Activated CD4-positive, CD25-positive, alpha-beta regulatory T cell treated with anti-CD3 and anti-CD28 coated beads, Interleukin-2, amount 50 U/mL, for 16 hours (primary cell): ENCODE measurements around the gene TOX3.

Source experiments
- DNase-seq: peaks from one replicate; pipeline ENCODE4 v3.0.0-alpha.2; 2020; ENCODE audit warnings: low read depth, low spot score

TOX3 gene

DNA sequence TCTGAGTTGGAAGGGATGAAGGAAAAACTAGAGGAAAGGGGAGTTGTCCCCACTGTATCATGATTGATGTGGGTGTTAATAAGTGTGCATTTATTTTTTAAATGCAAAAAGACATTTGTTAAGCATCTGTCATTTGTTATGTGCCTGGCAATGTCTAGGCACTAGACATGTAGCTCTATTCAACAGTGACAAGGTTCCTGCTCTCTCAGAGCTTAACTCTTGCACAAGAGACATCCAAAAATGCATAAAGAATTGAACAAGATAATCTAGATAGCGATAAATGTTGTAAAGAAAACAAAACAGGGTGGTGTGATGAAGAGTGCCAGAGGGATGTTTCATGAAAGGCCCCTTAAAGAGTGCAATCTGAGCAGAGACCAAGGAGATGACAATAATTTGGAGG is 148.9 kb downstream of the TOX3 start:
- DNase-seq, result no peak

GRCh38 chr16:52393448-52393847 is 153.5 kb downstream of the TOX3 start:
- no peak for DNase-seq

DNA sequence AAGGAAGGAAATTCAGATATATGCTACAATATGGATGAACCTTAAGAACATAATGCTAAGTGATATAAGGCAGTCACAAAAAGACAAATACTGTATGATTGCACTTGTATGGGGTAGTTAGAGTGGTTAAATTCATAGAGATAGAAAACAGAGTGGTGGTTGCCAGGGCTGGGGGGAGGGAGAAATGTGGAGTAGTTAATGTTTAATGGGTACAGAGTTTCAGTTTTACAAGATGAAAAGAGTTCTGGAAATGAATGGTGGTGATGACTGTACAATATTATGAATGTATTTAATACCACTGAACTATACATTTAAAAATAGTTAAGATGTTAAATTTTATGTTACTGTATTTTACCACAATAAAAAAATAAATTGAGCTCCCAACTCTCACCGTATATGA is 157.9 kb downstream of the TOX3 start:
- DNase-seq, result no peak
